Measurements from ENCODE around the gene YKT6.

YKT6 gene

DNA sequence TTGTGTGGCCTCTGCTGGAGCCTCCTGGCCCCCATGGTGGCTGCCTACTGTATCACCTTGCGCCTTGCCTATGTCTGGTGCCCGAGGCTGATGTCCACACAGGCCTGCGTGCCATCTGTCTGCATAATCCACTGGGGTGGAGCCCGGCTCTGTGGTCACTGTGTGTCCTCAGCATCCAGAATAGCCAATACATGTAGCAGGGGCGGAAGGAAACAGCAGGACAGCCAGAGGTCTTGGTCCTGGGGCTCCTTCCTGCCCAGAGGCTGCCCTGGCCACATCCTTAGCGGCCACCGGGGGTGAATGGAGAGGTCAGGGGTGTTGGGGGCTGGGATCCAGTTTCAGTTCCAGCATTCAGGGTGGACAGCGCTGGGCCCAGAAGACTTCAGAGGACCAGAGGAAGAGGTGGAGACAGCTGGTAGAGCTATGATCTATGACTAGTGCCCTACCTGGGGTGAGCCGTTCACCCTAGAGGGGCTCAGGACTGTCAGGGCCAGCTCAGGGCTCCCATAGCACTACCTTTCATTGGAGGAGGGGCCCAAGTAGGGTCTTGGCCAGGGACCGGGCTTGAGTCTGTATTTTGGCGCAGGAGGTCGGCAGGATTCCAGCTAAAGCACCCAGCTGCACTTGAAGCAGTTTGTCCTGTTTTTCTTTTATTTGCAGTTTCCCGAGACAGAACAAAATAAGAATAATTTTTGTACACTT, 15.9 kb downstream of the YKT6 start:
- TF ChIP-seq, protein P1, sequence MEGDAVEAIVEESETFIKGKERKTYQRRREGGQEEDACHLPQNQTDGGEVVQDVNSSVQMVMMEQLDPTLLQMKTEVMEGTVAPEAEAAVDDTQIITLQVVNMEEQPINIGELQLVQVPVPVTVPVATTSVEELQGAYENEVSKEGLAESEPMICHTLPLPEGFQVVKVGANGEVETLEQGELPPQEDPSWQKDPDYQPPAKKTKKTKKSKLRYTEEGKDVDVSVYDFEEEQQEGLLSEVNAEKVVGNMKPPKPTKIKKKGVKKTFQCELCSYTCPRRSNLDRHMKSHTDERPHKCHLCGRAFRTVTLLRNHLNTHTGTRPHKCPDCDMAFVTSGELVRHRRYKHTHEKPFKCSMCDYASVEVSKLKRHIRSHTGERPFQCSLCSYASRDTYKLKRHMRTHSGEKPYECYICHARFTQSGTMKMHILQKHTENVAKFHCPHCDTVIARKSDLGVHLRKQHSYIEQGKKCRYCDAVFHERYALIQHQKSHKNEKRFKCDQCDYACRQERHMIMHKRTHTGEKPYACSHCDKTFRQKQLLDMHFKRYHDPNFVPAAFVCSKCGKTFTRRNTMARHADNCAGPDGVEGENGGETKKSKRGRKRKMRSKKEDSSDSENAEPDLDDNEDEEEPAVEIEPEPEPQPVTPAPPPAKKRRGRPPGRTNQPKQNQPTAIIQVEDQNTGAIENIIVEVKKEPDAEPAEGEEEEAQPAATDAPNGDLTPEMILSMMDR (IDR thresholded peaks at IDR 0.05; ENCODE audit: control extremely low read depth, extremely low read depth, low read depth, missing control alignments), result no peak
- ChIA-PET CTCF (interaction anchor here (0.7 to 1.7 kb wide), 2 partner anchors 11 to 16 kb away, joined by 3 to 7 read pairs; partner anchors contain the start of gene YKT6), POLR2A (no interaction called here)
- DNase-seq (ENCODE audit: extremely low spot score), result no peak

DNA sequence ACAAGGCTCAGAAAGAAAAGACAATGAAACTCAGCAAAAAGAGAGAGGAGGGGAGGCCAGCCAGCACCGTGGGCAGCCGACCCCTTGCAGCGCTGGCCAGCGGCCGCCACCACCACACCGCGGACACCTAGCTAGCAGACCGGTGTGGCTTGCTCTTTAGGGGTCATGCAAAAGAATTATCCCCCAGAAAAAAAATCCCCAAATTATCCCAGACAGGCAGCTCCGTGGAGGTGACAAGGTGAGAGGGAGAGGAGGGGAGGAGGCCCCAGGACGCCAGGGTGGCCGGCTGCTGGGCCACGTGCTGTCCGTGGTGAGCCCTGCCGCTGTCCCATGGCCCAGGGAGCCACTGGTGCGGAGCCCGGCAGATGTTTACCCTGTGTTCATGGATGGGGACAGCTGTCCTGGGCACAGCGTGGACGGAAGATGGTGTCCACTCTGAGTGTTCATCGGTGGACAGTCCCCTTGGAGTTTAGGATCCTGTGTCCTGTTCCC, 16.5 kb downstream of the YKT6 start:
- ChIA-PET CTCF (interaction anchor here (0.7 to 2.0 kb wide), 3 partner anchors 11 to 27 kb away, joined by 3 to 7 read pairs (median 5); partner anchors contain the start of gene YKT6), POLR2A (no interaction called here)
- no peak for DNase-seq (ENCODE audit: extremely low spot score)

DNA sequence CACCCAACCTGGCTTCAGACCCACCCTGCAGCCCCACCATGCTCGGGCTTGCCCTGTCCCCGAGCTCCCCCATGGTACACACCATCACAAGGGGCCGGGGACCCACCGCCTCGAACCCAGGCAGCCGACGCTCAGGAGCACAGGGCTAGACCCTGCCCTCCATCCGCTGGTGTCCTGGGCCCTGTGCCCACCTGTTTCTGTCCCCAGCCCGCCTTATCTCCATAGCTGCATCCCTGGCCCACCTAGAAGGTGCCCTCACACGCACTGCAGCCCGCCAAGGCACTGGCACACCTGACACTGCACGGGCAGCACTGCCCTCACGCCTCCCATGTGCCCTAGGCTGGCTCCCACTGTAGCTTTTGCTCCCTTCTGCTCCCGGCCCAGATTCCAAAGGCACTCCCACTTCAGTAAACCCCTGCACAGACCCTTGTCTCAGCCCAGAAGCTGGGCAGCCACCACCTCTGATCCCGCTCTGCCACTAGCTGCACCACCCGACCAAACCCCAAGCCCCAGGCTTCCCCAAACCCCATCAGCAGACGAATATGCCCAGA, 17.1 kb downstream of the YKT6 start:
- no peak for DNase-seq (ENCODE audit: extremely low spot score)
- ChIA-PET CTCF (interaction anchor here (1.3 to 2.0 kb wide), 4 partner anchors 17 to 347 kb away, joined by 4 to 7 read pairs (median 5); partner anchors contain the start of gene YKT6), POLR2A (no interaction called here)

More for the DNA sequence above, 16.5 kb downstream of the YKT6 start:
- TF ChIP-seq, protein P1 (IDR thresholded peaks at IDR 0.05; ENCODE audit: control extremely low read depth, extremely low read depth, low read depth, missing control alignments), result no peak

DNA sequence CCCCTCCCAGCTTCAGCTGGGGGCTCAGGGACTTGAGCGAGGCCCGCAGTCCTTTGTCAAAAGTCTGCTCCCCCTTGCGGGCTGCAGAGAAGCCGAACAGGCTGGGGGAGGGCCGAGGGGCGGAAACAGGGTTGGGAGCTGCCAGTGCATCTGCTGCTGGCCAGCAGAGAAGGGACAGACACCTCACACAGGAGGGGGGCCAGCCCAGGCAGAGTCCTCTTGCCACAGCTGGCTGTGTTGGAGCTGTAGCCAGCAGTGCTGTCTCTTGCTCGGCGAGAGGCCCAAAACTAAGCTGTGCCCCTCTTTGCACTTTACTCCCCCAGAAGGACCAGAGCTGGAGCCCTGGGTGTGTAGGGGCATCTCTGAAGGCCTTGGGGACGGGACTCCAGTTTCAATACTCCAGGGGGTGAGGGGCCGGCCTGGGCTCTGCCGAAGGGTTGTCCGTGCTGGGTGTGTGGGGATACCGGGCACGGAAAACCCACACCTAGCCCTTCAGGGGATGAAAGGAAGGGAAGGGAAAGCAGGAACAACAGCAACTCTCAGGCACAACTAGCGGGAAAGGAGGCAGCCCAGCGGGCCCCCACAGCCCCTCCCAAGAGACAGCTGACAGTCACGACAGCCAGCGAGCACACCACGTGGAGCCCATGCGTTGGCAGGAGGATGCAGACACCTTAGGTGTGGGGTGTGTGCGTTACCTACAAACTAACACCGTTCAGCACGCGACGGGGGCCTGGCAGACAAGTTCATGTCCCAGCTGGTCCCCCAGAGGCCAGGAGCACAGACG, 17.8 kb downstream of the YKT6 start:
- TF ChIP-seq, protein P1 (IDR thresholded peaks at IDR 0.05; ENCODE audit: control extremely low read depth, extremely low read depth, low read depth, missing control alignments), result no peak
- DNase-seq (ENCODE audit: extremely low spot score), result no peak
- ChIA-PET POLR2A (no interaction called here), CTCF (interaction anchor here (1.3 to 2.0 kb wide), 4 partner anchors 18 to 347 kb away, joined by 4 to 7 read pairs (median 5); partner anchors contain the start of gene YKT6)

More for the DNA sequence above, 17.1 kb downstream of the YKT6 start:
- TF ChIP-seq, protein P1 (IDR thresholded peaks at IDR 0.05; ENCODE audit: control extremely low read depth, extremely low read depth, low read depth, missing control alignments), result no peak

DNA sequence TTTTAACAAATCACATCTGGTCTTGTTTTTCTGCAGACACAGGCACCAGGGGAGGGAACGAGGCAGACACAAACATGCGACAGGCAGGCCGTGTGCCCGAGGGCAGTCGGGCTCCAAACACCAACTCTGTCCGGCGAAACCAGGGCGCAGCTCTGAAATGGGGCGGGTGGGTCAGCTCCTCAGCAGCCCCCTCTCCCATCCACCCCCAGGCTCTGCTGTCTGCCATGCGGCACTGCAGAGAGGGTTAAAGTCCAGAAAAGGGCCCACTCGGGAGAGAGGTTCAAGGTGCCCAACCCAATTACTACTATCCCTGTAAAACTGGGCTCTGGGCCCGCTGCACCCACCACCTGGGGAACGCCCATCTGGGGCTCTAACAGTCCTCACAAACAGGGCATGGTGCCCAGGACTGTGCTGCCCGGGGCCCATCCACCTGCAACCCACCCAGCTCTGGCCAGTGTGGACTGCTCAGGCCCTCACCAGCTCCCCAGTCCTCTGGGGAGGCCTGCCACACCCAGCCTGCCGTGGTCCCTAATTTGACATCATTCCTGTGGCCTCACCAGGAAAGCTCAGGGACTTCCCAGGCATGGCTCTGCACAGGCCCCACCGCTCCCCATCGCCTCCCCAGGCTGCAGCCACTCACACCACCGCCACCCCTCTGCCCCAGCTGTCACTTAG, 18.7 kb downstream of the YKT6 start:
- no peak for DNase-seq (ENCODE audit: extremely low spot score)
- TF ChIP-seq, protein P1 (IDR thresholded peaks at IDR 0.05; ENCODE audit: control extremely low read depth, extremely low read depth, low read depth, missing control alignments), result no peak
- ChIA-PET POLR2A (no interaction called here), CTCF (interaction anchor here (1.3 to 2.0 kb wide), 3 partner anchors 23 to 346 kb away, joined by 4 to 5 read pairs (median 5); no protein-coding TSS in a partner anchor)

DNA sequence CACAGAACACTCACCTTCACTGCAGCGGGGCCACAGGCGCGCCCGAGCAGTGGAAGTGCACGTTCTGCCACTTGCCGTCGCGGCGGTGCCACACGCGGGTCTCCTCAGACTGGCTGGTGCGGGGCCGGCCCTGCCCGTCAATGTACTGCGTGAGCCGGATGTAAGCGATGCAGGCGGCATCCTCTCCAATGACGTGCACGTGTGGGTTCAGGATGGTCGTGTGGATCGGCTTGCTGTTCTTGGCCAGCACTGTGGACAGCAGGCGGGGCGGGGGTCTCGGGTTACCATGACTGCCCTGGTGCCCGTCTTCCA, 19.2 kb downstream of the YKT6 start:
- CTCF ChIA-PET, result interaction anchor here (2.0 kb wide), 1 partner anchor 345 kb away, joined by 5 read pairs; no protein-coding TSS in a partner anchor
- TF ChIP-seq, protein P1 (IDR thresholded peaks at IDR 0.05; ENCODE audit: control extremely low read depth, extremely low read depth, low read depth, missing control alignments), result no peak
- POLR2A ChIA-PET, result no interaction called here
- DNase-seq (ENCODE audit: extremely low spot score), result no peak
